GM21381 (cell line): ENCODE measurements around the gene CARD9.

Experiments used
- ATAC-seq: cut with Tn5 transposase; IDR thresholded peaks from one replicate; pipeline ENCODE4 v1.9.1; 2021; ENCODE audit warnings: mild to moderate bottlenecking, moderate library complexity; ENCODE audit not compliant: unreplicated experiment

CARD9 gene

GRCh38 chr9:136401173-136401922 lies 27.9 kb upstream of the CARD9 start:
- ATAC-seq, result no peak

GRCh38 chr9:136400038-136400834 lies 26.8 kb upstream of the CARD9 start, which contains the start of gene SNAPC4:
TSS of gene SNAPC4 (minus strand) at chr9:136400170. CDS start at chr9:136398428, 1,742 bp downstream.
- peak; percentile 74 for ATAC-seq

GRCh38 chr9:136399176-136400037 lies 25.9 kb upstream of the CARD9 start:
- peak; percentile 25 for ATAC-seq

GRCh38 chr9:136398286-136398685 lies 24.8 kb upstream of the CARD9 start:
- ATAC-seq, result no peak

- ATAC-seq, result no peak
Measured at GRCh38 chr9:136397643-136398042, 24.2 kb upstream of the CARD9 start.

GRCh38 chr9:136396219-136396515 lies 22.7 kb upstream of the CARD9 start:
- ATAC-seq, result no peak

- no peak for ATAC-seq
Measured at GRCh38 chr9:136395345-136396218, 22.1 kb upstream of the CARD9 start.

- no peak for ATAC-seq
Measured at GRCh38 chr9:136395020-136395340, 21.5 kb upstream of the CARD9 start.

GRCh38 chr9:136394312-136395019 lies 21.0 kb upstream of the CARD9 start:
- ATAC-seq, result no peak

GRCh38 chr9:136393531-136393930 lies 20.1 kb upstream of the CARD9 start:
- ATAC-seq, result no peak

GRCh38 chr9:136392538-136393449 lies 19.3 kb upstream of the CARD9 start:
- ATAC-seq, result no peak

- no peak for ATAC-seq
Measured at GRCh38 chr9:136391737-136392537, 18.5 kb upstream of the CARD9 start.

- no peak for ATAC-seq
Measured at GRCh38 chr9:136389396-136389795, 15.9 kb upstream of the CARD9 start.

- no peak for ATAC-seq
Measured at GRCh38 chr9:136387217-136387616, 13.7 kb upstream of the CARD9 start.

GRCh38 chr9:136386018-136386417 lies 12.5 kb upstream of the CARD9 start:
- no peak for ATAC-seq

GRCh38 chr9:136385015-136385414 lies 11.5 kb upstream of the CARD9 start:
- ATAC-seq, result no peak

GRCh38 chr9:136383436-136383835 lies 10.0 kb upstream of the CARD9 start:
- ATAC-seq, result no peak

- no peak for ATAC-seq
Measured at GRCh38 chr9:136381966-136382513, 8.6 kb upstream of the CARD9 start.
